HG03521 (cell line): ENCODE results near the gene C16orf86.
A peak's percentile ranks its signal among the peaks of the same experiment; 100 is the strongest.

Source experiments
- ATAC-seq: cut with Tn5 transposase; IDR thresholded peaks from one replicate; pipeline ENCODE4 v1.9.1; 2021; ENCODE audit warnings: mild to moderate bottlenecking, moderate library complexity; ENCODE audit not compliant: unreplicated experiment

C16orf86 gene

GRCh38 chr16:67653789-67654402 lies 12.7 kb upstream of the C16orf86 start:
- no peak for ATAC-seq

- no peak for ATAC-seq
Measured at GRCh38 chr16:67654403-67654911, 12.2 kb upstream of the C16orf86 start.

- ATAC-seq: no peak
Measured at GRCh38 chr16:67655363-67655762, 11.3 kb upstream of the C16orf86 start.

- no peak for ATAC-seq
Measured at GRCh38 chr16:67656344-67657016, 10.1 kb upstream of the C16orf86 start.

GRCh38 chr16:67657017-67657608 lies 9.5 kb upstream of the C16orf86 start:
- ATAC-seq: no peak

GRCh38 chr16:67657751-67658518 lies 8.7 kb upstream of the C16orf86 start:
- ATAC-seq: no peak

GRCh38 chr16:67658849-67659674 lies 7.6 kb upstream of the C16orf86 start:
- ATAC-seq: no peak

- ATAC-seq: peak; percentile 48
Measured at GRCh38 chr16:67659675-67660563, 6.7 kb upstream of the C16orf86 start, which contains the start of gene ACD. TSS of gene ACD (minus strand) at chr16:67660260. CDS start at chr16:67660220, 40 bp downstream.

- ATAC-seq: peak; percentile 76
Measured at GRCh38 chr16:67660564-67661028, 6.0 kb upstream of the C16orf86 start, which contains the start of gene PARD6A. TSS of gene PARD6A (plus strand) at chr16:67660960. CDS start at chr16:67661039, 79 bp downstream.

- no peak for ATAC-seq
Measured at GRCh38 chr16:67661101-67661761, 5.4 kb upstream of the C16orf86 start.

- ATAC-seq: no peak
Measured at GRCh38 chr16:67661886-67662652, 4.5 kb upstream of the C16orf86 start.

GRCh38 chr16:67662653-67663010 lies 4.0 kb upstream of the C16orf86 start:
- no peak for ATAC-seq

- no peak for ATAC-seq
Measured at GRCh38 chr16:67663151-67663876, 3.3 kb upstream of the C16orf86 start.

- ATAC-seq: no peak
Measured at GRCh38 chr16:67663877-67664222, 2.8 kb upstream of the C16orf86 start.

GRCh38 chr16:67664258-67664657 lies 2.4 kb upstream of the C16orf86 start:
- ATAC-seq: no peak

- no peak for ATAC-seq
Measured at GRCh38 chr16:67664871-67665270, 1.7 kb upstream of the C16orf86 start.

GRCh38 chr16:67665598-67665997 lies 1.0 kb upstream of the C16orf86 start:
- no peak for ATAC-seq
